Motor neuron (in vitro differentiated cells): Measurements from ENCODE around the gene RMP24. TPM values are rescaled to one million over a fixed set of nuclear protein-coding genes. Genes with fewer than 3 reads are reported as not detected.
A peak's percentile ranks its signal among the peaks of the same experiment; 100 is the strongest.
"Not testable (repeated sequence)": the region's sequence is repeated elsewhere in the genome, so short reads cannot be mapped to it uniquely, and the experiment has no call there.

Experiments
- ATAC-seq, 8 experiments: fragments of 200-7000 bp; cut with Tn5 transposase; replicated peaks in 6 of 8; 2 replicates each; pipeline ENCODE4 v1.8.0; 2021; ENCODE audit warnings: mild to moderate bottlenecking in 8 of 8, moderate library complexity in 8 of 8
- H3K27ac ChIP-seq, 2 donors: fragments of 250-450 bp; sonication (Bioruptor Pico); 2 replicates each; pipeline ENCODE4 v1.9.0; 2021; ENCODE audit warnings: antibody characterized with exemption in 2 of 2, mild to moderate bottlenecking in 2 of 2, moderate library complexity in 1 of 2
- H3K4me1 ChIP-seq, 2 donors: fragments of 250-450 bp; sonication (Bioruptor Pico); replicated peaks in 1 of 2; 2 replicates each; pipeline ENCODE4 v1.6.1; 2021; ENCODE audit warnings: antibody characterized with exemption in 2 of 2, mild to moderate bottlenecking in 2 of 2, moderate library complexity in 1 of 2
- H3K4me3 ChIP-seq, 5 donors: fragments of 250-450 bp; sonication (Bioruptor Pico); 2 replicates each; pipeline ENCODE4 v1.9.0; 2021; ENCODE audit warnings: antibody characterized with exemption in 5 of 5, mild to moderate bottlenecking in 5 of 5, moderate library complexity in 4 of 5
- WGBS, 10 experiments: fragments of 450-650 bp; shearing (Covaris generic); methylation state at CpG; one replicate each; pipeline ENCODE4 v1.0.0; 2022; 5-methylcytosine and 5-hydroxymethylcytosine counted together
- in situ Hi-C, 9 experiments: fragments of 400-800 bp; cut with MboI; loops; one replicate each; pipeline ENCODE4 v1.15.0; 2021; ENCODE audit warnings: low sequenced_read_pairs in 9 of 9, low pct_unique_long_range_greater_than_20kb in 2 of 9; ENCODE audit not compliant: unreplicated experiment in 9 of 9
- total RNA-seq, 8 experiments: library from RNA; unstranded; fragments of 300-600 nt; gene quantifications; 2 replicates each; pipeline versions ENCODE4 v1.2.3 to v1.2.4, GENCODE V29; 2022

Gene RMP24

GRCh38 chr18:36012891-36013290 is 40.4 kb downstream of the RMP24 start:
- 60 to 100% (median 93%) methylated on average over 1 to 2 of the region's 2 CpGs; no CpG with 5 or more reads in 3 of the 10 experiments for WGBS, 10 experiments
- in situ Hi-C loops, result loop anchor here in 2 of 9 experiments (25.0 kb wide), 1 partner anchor 124 kb away; the partner anchor contains the start of genes ELP2 (in 2 of the 2) and SLC39A6 (in 2 of the 2)
- Histone ChIP-seq H3K27ac (no peak overlapping the region), H3K4me1 (no peaks in the 10 kb centered on the region), H3K4me3 (no peak overlapping the region)
- ATAC-seq, result no peak

- H3K27ac ChIP-seq, result no peak overlapping the region
- H3K4me1 ChIP-seq, result no peaks in the 10 kb centered on the region
- in situ Hi-C loops, result loop anchor here in 2 of 9 experiments (25.0 kb wide), 1 partner anchor 122 kb away; the partner anchor contains the start of genes ELP2 (in 2 of the 2) and SLC39A6 (in 2 of the 2)
- ATAC-seq, result no peak
- H3K4me3 ChIP-seq, result no peak overlapping the region
- 63 to 100% (median 90%) methylated on average over 1 to 3 of the region's 3 CpGs for WGBS, 10 experiments
Observed at GRCh38 chr18:36015629-36016028, 43.1 kb downstream of the RMP24 start.

GRCh38 chr18:36017232-36017631 is 44.8 kb downstream of the RMP24 start:
- in situ Hi-C loops, result loop anchor here in 2 of 9 experiments (25.0 kb wide), 1 partner anchor 120 kb away; the partner anchor contains the start of genes ELP2 (in 2 of the 2) and SLC39A6 (in 2 of the 2)
- ATAC-seq, result peak in 5 of 8 experiments; percentile 11 to 24 (median 20)
- 36 to 100% (median 95%) methylated on average over 1 to 2 of the region's 2 CpGs; no CpG with 5 or more reads in 2 of the 10 experiments for WGBS, 10 experiments
- H3K27ac ChIP-seq, result no peak overlapping the region
- H3K4me1 ChIP-seq, result no peaks in the 10 kb centered on the region
- H3K4me3 ChIP-seq, result no peak overlapping the region

- Histone ChIP-seq H3K4me1 (no peaks in the 10 kb centered on the region), H3K4me3 (no peak overlapping the region), H3K27ac (no peak overlapping the region)
- in situ Hi-C loops, result loop anchor here in 2 of 9 experiments (25.0 kb wide), 1 partner anchor 117 kb away; the partner anchor contains the start of genes ELP2 (in 2 of the 2) and SLC39A6 (in 2 of the 2)
- ATAC-seq, result no peak
- 87 to 100% (median 100%) methylated on average over 1 to 3 of the region's 3 CpGs; no CpG with 5 or more reads in 1 of the 10 experiments for WGBS, 10 experiments
Observed at GRCh38 chr18:36020174-36020711, 47.8 kb downstream of the RMP24 start.

- ATAC-seq, result no peak
- H3K4me3 ChIP-seq, result no peak overlapping the region
- 83 to 100% (median 100%) methylated on average over 1 of the region's 1 CpG; no CpG with 5 or more reads in 3 of the 10 experiments for WGBS, 10 experiments
- in situ Hi-C loops, result loop anchor here in 2 of 9 experiments (25.0 kb wide), 1 partner anchor 114 kb away; the partner anchor contains the start of genes ELP2 (in 2 of the 2) and SLC39A6 (in 2 of the 2)
- H3K27ac ChIP-seq, result no peak overlapping the region
- no peaks in the 10 kb centered on the region for H3K4me1 ChIP-seq
Observed at GRCh38 chr18:36023336-36023735, 50.9 kb downstream of the RMP24 start.

- H3K4me1 ChIP-seq, H3K4me3 ChIP-seq, H3K27ac ChIP-seq: not testable (repeated sequence)
- ATAC-seq, result peak in 1 of 8 experiments; percentile 22
- in situ Hi-C loops, result loop anchor here in 2 of 9 experiments (25.0 kb wide), 1 partner anchor 113 kb away; the partner anchor contains the start of genes ELP2 (in 2 of the 2) and SLC39A6 (in 2 of the 2)
- whole genome bisulfite sequencing, 10 experiments, result 88 to 100% (median 100%) methylated on average over 1 to 3 of the region's 3 CpGs; no CpG with 5 or more reads in 1 of the 10 experiments
Observed at GRCh38 chr18:36024241-36024640, 51.8 kb downstream of the RMP24 start.

GRCh38 chr18:36025025-36025424 is 52.5 kb downstream of the RMP24 start:
- Histone ChIP-seq H3K27ac (no peak overlapping the region), H3K4me3 (no peak overlapping the region), H3K4me1 (no peaks in the 10 kb centered on the region)
- WGBS, 10 experiments, result 11 to 100% (median 86%) methylated on average over 1 of the region's 1 CpG; no CpG with 5 or more reads in 1 of the 10 experiments
- ATAC-seq, result no peak
- in situ Hi-C loops, result no loop called here

- WGBS, 10 experiments, result 80 to 100% (median 94%) methylated on average over 1 to 2 of the region's 2 CpGs; no CpG with 5 or more reads in 2 of the 10 experiments
- no peak overlapping the region for H3K4me3 ChIP-seq
- H3K27ac ChIP-seq, result no peak overlapping the region
- no peak for ATAC-seq
- in situ Hi-C loops, result no loop called here
- H3K4me1 ChIP-seq, result no peaks in the 10 kb centered on the region
Observed at GRCh38 chr18:36028859-36029258, 56.4 kb downstream of the RMP24 start.

Other genes with a start within 250 kb of the RMP24 start
- 10 to 100 TPM; 39.8 to 79.4 (median 66.1) TPM for gene RPRD1A, start 94.9 kb downstream of the RMP24 start, total RNA-seq
- gene SLC39A6, start 156.7 kb downstream of the RMP24 start, total RNA-seq, result 100 to 1,000 TPM in 4 of 8 experiments, 10 to 100 TPM in 4; 34.9 to 146 (median 99.8) TPM
- 10 to 100 TPM; 47.7 to 80.1 (median 66.3) TPM for gene ELP2, start 157.2 kb downstream of the RMP24 start, total RNA-seq
- 10 to 100 TPM in 2 of 8 experiments, 1 to 10 TPM in 3, under 1 TPM in 3; 0.43 to 15.1 (median 1.3) TPM for gene MOCOS, start 214.8 kb downstream of the RMP24 start, total RNA-seq